GM13976 (cell line): ENCODE results near the gene GPC3.
"Not testable (repeated sequence)": the region's sequence is repeated elsewhere in the genome, so short reads cannot be mapped to it uniquely, and the experiment has no call there.

Experiments
- DNase-seq: peaks from one replicate; pipeline ENCODE4 v3.0.0; 2012; ENCODE audit warnings: low spot score
- CTCF ChIP-seq: IDR thresholded peaks from 2 replicates; pipeline ENCODE4 v1.5.1; 2012; ENCODE audit warnings: borderline replicate concordance, mild to moderate bottlenecking; ENCODE audit not compliant: insufficient read depth; ENCODE audit errors: extremely low read depth, missing control alignments, control extremely low read depth
- in situ Hi-C: fragments of 300-500 bp; cut with MboI; formaldehyde crosslinking; loops from one replicate; pipeline ENCODE4 v1.12.0; 2022; ENCODE audit warnings: low sequenced_read_pairs, mixed read lengths, inconsistent platforms; ENCODE audit not compliant: unreplicated experiment

The GPC3 gene

GRCh38 chrX:133994576-133994975 lies 9.2 kb upstream of the GPC3 start:
- TF ChIP-seq CTCF: no peak
- no peak for DNase-seq
- in situ Hi-C loops: no loop called here

- DNase-seq: no peak
- TF ChIP-seq CTCF: no peak
- in situ Hi-C loops: no loop called here
Observed at GRCh38 chrX:133992882-133993281, 7.5 kb upstream of the GPC3 start.

GRCh38 chrX:133991814-133992213 lies 6.4 kb upstream of the GPC3 start:
- TF ChIP-seq CTCF: no peak
- DNase-seq: no peak
- in situ Hi-C loops: no loop called here

- in situ Hi-C loops, DNase-seq: not testable (repeated sequence)
Observed at GRCh38 chrX:133991057-133991456, 5.7 kb upstream of the GPC3 start.

GRCh38 chrX:133989993-133990392 lies 4.6 kb upstream of the GPC3 start:
- no peak for TF ChIP-seq CTCF
- DNase-seq: no peak
- in situ Hi-C loops: no loop called here

- no peak for TF ChIP-seq CTCF
- in situ Hi-C loops: no loop called here
- no peak for DNase-seq
Observed at GRCh38 chrX:133989490-133989889, 4.1 kb upstream of the GPC3 start.

GRCh38 chrX:133988010-133988409 lies 2.6 kb upstream of the GPC3 start:
- no peak for DNase-seq
- no peak for TF ChIP-seq CTCF
- in situ Hi-C loops: no loop called here

GRCh38 chrX:133987188-133987587 lies 1.8 kb upstream of the GPC3 start:
- TF ChIP-seq CTCF: no peak
- DNase-seq: no peak
- in situ Hi-C loops: no loop called here
